SIG-M5 treated with dmso at 0.1 percent for 504 hours (cell line): Measurements from ENCODE around the gene SAP130.

Experiments used
- DNase-seq: peaks from one replicate; lab custom pipeline; 2025; ENCODE audit not compliant: unreplicated experiment; lab: John Stamatoyannopoulos, UW

SAP130 gene

DNA sequence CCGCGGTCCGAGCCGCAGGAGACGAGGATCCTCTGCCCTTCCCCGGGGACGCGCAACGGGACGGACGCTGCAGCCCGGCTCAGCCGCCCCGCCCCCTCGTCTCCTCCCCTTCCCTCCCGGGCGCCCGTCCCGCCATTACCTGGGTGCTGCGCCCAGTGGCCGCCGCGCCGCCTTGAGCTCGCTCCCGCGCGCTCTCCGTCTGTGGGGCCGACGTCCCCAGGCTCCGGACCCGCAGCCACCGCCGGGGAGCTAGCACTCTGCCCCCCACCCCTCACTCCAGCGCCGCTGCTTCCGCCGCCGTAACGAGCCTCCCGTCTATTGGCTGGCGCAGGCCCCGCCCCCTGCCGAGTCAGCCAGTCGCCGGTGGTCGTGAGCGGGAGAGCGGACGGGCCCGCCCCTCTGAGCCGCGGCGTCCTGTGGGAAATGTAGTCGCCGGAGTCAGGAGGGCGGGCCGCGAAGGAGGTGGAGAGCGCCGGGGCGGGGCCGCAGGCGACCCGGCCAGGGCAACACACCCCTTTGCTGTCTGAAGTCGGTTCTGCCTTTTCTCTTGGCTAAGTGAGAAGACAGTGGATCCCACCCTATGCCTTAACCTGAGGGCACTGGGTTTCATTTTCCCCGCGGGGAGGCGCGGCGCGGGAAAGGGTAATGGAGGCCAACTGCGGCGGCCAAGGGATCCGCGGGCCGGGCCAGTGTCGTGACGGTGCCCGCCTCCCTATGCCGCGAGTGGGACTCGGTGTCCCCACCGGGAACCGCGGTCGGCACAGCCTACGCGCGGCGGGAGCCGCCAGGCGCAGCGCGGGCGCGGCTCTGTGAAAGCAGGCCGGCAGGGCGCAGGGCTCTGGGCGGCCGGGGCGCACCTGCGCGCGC is at the start of gene SAP130:
Gene SAP130, minus strand, starts transcription at position 259 of the 867 bp plus-strand sequence. CDS start 1,767 bp downstream, outside the sequence.
- peak; percentile 96 for DNase-seq

DNA sequence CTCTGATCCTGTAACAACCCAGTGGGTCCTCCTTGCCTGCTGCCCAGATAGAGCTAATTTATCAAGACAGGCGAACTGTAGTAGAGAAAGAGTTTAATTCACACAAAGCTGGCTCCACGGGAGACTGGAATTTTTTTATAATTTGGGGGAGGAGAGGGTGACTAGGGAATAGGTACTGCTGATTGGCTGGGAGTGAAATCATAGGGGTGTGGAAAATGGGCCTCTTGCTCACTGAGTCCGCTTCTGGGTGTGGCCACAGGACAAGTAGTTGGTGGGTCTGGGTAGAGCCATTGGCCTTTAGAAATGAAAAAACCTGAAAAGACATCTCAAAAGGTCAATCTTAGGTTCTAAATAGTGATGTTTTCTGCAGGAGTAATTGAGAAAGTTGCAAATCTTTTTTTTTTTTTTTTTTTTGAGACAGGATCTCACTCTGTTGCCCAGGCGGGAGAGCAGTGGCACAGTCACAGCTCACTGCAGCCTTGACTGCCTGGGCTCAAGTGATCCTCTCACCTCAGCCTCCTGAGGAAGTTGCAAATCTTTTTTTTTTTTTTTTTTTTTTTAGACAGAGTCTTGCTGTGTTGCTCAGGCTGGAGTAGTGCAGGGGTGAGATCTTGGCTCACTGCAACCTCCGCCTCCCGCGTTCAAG is 48.7 kb upstream of the SAP130 start:
- no peak for DNase-seq

DNA sequence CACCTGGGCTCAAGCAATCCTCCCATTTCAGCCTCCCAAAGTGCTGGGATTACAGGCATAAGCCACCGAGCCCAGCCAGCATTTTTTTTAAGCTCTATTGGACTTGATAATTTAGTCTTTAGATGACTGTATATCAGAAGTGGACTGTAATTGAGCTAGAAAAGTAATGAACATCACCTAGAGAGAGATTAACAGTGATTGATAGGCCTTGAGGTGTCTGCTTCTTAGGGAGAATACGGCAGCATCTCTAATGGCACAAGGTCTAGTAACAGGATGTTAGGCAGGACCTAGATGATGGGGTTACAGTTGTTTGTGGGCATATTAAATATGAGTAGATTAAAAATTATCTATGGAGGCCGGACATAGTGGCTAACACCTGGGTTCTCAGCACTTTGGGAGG is 45.4 kb upstream of the SAP130 start:
- DNase-seq, result no peak

DNA sequence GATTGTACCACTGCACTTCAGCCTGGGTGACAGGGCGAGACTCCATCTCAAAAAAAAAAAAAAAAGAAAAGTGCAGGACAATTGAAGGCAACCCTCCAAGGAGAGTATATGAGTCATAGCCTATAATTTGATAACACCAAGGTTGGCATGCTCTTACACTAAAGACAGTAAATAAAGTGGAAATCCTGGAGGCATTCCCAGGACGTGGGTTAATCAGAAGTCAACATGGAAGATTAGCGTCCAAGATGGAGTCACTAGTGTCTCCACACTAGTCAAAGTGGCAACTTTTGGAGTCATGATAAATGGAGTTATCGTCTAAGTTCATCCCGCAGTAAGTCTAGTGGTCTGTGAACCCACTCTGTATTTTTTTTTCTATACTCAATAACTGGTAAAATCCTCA is 41.9 kb upstream of the SAP130 start:
- DNase-seq, result no peak

DNA sequence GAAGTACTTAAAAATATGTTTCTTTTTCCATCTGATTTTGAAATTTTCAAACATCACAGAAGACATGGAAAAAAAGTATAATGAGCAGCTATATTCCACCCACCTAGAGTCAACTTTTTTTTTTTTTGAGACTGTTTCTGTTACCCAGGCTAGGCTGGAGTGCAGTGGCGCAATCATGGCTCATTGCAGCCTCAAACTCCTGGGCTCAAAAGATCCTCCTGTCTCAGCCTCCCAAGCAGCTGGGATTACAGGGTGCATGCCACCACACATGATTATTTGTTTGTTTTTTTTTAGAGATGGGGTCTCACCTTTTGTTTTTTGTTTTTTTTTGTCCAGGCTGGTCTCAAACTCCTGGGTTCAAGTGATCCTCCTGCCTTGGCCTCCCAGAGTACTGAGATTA is 36.5 kb upstream of the SAP130 start:
- no peak for DNase-seq

DNA sequence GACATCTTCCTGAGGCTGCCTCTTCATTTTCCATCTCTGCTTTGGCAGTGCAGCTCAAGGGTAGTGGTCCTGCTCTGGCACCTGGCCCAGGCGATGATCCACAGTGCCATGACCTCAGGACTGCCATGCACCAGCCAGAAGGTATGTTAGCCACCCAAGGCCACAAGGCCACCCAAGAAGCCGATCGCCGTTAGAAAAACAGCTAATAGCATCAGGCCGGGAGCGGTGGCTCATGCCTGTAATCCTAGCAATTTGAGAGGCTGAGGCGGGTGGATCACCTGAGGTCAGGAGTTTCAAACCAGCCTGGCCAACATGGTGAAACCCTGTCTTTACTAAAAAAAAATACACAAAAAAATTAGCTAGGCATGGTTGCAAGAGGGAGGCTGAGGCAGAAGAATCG is 34.7 kb upstream of the SAP130 start:
- no peak for DNase-seq

DNA sequence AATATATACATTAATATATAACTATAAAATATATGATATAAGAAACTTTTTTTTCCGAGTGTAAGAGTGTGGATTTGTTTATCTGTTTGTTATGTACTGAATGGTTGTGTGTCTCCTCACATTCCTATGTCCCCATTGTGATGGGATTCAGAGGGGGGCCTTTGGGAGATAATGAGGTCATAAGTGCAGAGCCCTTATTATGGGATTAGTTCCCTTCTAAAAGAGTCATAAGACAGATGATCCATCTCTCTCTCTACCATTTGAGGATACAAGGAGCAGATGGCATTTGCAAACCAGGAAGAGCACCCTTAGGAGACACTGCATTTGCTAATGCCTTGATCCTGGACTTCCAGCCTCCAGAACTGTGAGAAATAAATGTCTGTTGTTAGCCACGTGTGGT is 30.3 kb upstream of the SAP130 start:
- no peak for DNase-seq

- no peak for DNase-seq
Measured at GRCh38 chr2:128057334-128057733, 29.5 kb upstream of the SAP130 start.

DNA sequence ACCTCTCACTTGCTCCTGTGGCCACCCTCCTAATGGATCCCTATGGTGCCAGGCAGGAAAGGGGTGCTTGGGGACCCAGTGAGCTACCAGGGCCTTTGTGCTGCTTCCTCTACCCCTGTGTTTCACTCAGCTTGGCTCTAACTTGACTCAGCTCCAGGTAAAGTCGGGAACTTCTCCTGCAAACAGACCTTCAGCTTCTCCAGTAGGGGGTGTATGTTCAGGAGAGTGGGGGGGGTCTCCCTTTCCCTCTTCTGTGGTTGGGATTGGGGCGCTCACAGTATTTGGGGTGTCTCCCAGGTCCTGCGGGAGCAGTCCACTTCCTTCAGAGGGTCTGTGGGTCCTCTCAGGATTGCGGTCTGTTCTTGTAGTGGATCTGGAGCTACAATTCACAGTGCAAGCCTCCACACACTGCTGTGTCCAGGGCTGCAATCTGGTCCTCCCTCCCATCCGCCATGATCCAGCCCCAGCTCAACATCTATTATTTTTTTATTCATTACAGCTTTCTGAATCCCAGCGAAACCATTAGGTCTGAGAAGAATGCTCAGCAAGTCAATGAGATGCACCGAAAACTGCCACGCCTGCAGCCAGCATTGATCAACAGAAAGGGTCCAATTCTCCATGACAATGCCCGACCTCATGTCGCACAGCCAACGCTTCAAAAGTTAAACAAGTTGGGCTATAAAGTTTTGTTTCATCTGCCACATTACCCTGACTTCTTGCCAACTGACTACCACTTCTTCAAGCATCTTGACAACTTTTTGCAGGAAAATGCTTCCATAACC is 26.4 kb upstream of the SAP130 start:
- no peak for DNase-seq

- DNase-seq, result no peak
Measured at GRCh38 chr2:128053331-128053730, 25.5 kb upstream of the SAP130 start.

GRCh38 chr2:128043041-128043440 is 15.2 kb upstream of the SAP130 start:
- no peak for DNase-seq

GRCh38 chr2:128041561-128041960 is 13.7 kb upstream of the SAP130 start:
- no peak for DNase-seq

DNA sequence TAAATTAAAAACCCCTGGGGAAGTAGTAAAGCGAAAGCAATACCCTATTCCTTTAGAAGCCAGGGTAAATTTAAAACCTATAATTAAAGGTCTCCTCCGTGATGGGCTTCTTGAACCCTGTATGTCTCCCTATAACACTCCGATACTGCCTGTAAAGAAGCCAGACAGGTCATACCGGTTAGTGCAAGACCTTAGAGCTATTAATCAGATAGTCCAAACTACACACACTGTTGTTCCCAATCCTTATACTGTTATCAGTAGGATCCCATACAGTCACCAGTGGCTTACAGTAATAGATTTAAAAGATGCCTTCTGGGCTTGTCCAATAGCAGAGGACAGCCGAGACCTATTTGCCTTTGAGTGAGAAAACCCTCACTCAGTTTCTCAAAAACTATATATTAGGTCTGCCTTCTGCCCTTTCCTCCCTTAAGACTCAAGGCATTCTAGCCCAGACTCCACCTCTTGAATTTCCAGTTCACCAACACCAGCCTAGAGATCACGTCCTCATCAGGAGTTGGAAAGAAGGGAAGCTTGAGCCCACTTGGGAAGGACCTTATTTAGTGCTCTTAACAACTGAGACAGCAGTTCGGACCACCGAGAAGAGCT is 12.4 kb upstream of the SAP130 start:
- no peak for DNase-seq

GRCh38 chr2:128039535-128039934 is 11.7 kb upstream of the SAP130 start:
- no peak for DNase-seq

- no peak for DNase-seq
Measured at GRCh38 chr2:128038411-128038810, 10.6 kb upstream of the SAP130 start.

- DNase-seq, result no peak
Measured at GRCh38 chr2:128037649-128038048, 9.8 kb upstream of the SAP130 start.

GRCh38 chr2:128036748-128037607 is 9.1 kb upstream of the SAP130 start:
- no peak for DNase-seq

- DNase-seq, result no peak
Measured at GRCh38 chr2:128032092-128032491, 4.2 kb upstream of the SAP130 start.

DNA sequence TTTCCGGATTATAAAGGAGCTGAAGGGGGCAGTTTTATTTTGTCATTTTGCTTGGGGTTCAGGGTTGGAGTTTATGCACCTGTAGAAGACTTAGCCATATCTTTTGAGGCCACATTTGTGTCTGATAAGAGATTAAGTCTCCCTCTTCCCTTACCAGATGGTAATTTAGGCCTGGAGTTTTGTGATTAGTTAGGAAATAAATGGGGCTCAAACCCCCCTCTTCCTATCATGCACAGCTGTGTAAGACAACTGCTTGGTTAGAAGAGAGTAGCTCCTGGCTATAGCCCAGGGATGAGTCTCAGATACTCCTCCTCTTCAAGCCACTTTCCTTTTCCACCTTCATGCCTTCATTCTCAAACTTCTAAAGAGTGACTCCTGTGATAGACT is 802 bp upstream of the SAP130 start:
- DNase-seq, result no peak

GRCh38 chr2:128027278-128027800 is 520 bp downstream of the SAP130 start:
- DNase-seq, result peak; percentile 98
